ENCODE data around the gene HLA-DOA.

The HLA-DOA gene

DNA sequence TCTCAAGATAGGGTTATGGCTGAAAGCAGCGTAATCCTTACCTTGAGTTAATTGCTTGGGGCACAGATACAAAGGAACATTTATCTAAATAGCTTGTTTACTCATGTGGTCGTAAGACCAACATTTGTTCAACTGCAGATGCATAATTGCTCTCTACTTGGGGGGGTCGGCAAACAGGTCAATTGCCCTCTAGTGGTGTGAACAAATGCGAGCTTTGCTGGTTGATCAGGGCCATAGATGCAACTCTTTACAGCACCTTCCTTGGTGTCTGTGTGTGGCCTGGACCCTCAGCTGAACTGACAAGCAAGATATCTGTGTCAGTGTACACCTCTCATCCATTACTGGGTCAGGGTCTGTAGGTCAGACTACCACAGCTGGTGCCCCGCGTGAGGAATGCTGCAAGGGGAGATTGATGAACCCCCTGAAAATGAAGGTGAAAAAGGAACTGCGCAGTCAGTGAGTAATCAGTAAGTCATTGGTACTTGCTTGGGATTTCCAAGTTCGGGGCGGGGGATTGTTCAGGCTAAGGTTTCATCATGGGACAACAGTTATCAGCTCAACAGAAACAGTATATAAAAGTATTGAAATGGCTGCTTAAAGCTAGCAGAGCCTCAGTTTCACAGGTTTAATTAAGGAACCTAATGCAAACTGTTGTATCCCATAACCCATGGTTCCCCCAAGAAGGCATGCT lies 40.1 kb upstream of the HLA-DOA start:
- Histone ChIP-seq H3K36me3 (no peaks in the 10 kb centered on the region), H3K27ac (no peak overlapping the region), H3K4me3 (no peak overlapping the region), H3K4me1 (no peaks in the 10 kb centered on the region), H3K9me3 (no peaks in the 10 kb centered on the region), H3K27me3 (peaks cover 0 to 24% of the 10 kb centered on the region in 2 donors)
- TF ChIP-seq, protein P1, sequence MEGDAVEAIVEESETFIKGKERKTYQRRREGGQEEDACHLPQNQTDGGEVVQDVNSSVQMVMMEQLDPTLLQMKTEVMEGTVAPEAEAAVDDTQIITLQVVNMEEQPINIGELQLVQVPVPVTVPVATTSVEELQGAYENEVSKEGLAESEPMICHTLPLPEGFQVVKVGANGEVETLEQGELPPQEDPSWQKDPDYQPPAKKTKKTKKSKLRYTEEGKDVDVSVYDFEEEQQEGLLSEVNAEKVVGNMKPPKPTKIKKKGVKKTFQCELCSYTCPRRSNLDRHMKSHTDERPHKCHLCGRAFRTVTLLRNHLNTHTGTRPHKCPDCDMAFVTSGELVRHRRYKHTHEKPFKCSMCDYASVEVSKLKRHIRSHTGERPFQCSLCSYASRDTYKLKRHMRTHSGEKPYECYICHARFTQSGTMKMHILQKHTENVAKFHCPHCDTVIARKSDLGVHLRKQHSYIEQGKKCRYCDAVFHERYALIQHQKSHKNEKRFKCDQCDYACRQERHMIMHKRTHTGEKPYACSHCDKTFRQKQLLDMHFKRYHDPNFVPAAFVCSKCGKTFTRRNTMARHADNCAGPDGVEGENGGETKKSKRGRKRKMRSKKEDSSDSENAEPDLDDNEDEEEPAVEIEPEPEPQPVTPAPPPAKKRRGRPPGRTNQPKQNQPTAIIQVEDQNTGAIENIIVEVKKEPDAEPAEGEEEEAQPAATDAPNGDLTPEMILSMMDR (IDR thresholded peaks at IDR 0.05) = no peak
- intact Hi-C loops (cut with DNase I; ENCODE audit: low total_unique reads) = no loop called here
- no peak for DNase-seq

DNA sequence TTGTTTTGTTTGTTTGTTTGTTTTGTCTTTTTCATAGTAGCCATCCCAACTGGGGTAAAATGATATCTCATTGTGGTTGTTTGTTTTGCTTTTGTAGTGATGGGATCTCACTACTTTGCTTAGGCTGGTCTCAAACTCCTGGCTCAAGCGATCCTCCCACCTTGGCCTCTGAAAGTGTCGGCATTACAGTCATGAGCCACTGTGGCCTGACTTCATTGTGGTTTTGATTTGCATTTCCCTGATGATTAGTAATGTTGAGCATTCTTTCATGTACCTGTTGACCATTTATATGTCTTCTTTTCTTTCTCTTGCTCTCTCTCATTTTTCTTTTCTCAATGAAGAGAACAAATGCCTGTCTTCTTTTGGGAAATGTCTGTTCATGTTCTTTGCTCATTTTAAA lies 30.8 kb upstream of the HLA-DOA start:
- H3K27ac ChIP-seq = no peak overlapping the region
- TF ChIP-seq, protein P1 (IDR thresholded peaks at IDR 0.05) = no peak
- no peaks in the 10 kb centered on the region for H3K4me1 ChIP-seq
- peaks cover 0 to 8% of the 10 kb centered on the region in 2 donors for H3K27me3 ChIP-seq
- peaks cover 0 to 2% (median 0%) of the 10 kb centered on the region in 3 donors for H3K9me3 ChIP-seq
- H3K4me3 ChIP-seq = no peak overlapping the region
- intact Hi-C loops (cut with DNase I; ENCODE audit: low total_unique reads) = no loop called here
- H3K36me3 ChIP-seq = no peaks in the 10 kb centered on the region
- DNase-seq = no peak

DNA sequence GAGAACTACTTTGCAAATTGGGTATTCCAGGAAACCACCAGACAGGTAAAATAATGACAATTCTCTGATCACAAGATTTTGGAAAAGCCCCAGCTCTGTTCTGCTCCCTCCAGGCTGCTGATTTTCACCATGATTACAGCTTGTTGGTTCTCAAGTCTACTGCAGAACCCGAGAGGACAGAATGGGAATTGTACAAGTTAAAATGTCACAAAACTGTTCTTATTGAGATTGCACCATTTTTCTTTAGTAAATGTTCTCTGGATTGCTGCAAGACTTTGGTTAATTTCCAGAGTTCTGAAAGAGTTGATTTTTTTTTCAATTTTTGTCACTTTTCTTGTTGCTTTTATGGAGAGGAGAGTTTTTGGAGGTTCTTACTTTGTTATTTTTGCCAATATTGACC lies 27.1 kb upstream of the HLA-DOA start:
- Histone ChIP-seq H3K4me3 (no peak overlapping the region), H3K9me3 (peaks cover 0 to 8% (median 6%) of the 10 kb centered on the region in 3 donors), H3K4me1 (no peaks in the 10 kb centered on the region), H3K27ac (no peak overlapping the region), H3K36me3 (no peaks in the 10 kb centered on the region), H3K27me3 (peaks cover 0 to 19% of the 10 kb centered on the region in 2 donors)
- TF ChIP-seq, protein P1 (IDR thresholded peaks at IDR 0.05) = no peak
- no peak for DNase-seq
- intact Hi-C loops (cut with DNase I; ENCODE audit: low total_unique reads) = no loop called here

DNA sequence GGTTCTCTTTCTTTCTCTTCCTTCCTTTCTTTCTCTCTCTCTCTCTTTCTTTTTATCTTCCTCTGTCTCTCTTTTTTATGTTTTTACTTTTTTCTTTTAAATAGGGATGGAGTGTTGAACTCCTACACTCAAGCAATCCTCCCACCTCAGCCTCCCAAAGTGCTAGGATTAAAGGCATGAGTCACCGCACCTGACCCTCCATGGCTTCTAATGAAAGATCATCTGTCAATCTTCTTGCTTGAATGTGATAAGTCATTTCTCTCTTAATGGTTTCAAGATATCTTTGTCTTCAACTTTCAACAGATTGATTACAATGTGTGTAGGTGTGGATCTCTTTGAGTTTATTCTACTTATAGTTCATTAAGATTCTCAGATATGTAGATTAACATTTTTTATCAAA lies 25.2 kb upstream of the HLA-DOA start:
- H3K36me3 ChIP-seq = no peaks in the 10 kb centered on the region
- peaks cover 0 to 21% of the 10 kb centered on the region in 2 donors for H3K27me3 ChIP-seq
- peaks cover 0 to 8% (median 6%) of the 10 kb centered on the region in 3 donors for H3K9me3 ChIP-seq
- no peaks in the 10 kb centered on the region for H3K4me1 ChIP-seq
- DNase-seq = no peak
- intact Hi-C loops (cut with DNase I; ENCODE audit: low total_unique reads) = no loop called here
- no peak overlapping the region for H3K27ac ChIP-seq
- H3K4me3 ChIP-seq = no peak overlapping the region
- TF ChIP-seq, protein P1 (IDR thresholded peaks at IDR 0.05) = no peak

DNA sequence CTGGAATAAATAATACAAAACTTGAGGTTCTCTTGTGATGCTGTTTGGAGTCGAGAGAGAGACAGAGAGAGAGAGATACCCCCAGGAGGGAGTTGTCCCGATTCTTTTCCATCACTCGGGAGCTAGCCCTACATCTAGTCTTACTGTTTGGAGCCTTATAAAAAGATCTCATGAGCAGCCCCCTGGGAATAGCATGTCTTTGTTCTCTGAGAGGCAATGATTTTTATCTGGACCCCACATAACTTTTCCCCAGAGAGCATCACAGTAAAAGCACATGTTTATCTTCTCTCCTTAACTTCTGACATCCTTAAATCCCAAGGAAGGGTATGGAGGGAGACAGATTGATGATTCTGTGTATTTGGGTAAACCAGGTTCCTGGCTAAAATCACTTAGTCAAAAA lies 20.9 kb upstream of the HLA-DOA start:
- H3K36me3 ChIP-seq = no peaks in the 10 kb centered on the region
- H3K4me1 ChIP-seq = no peaks in the 10 kb centered on the region
- TF ChIP-seq, protein P1 (IDR thresholded peaks at IDR 0.05) = no peak
- intact Hi-C loops (cut with DNase I; ENCODE audit: low total_unique reads) = no loop called here
- peaks cover 0 to 8% (median 5%) of the 10 kb centered on the region in 3 donors for H3K9me3 ChIP-seq
- no peak for DNase-seq
- peaks cover 0 to 13% of the 10 kb centered on the region in 2 donors for H3K27me3 ChIP-seq
- peak overlapping the region in 1 of 2 donors; percentile 33 for H3K27ac ChIP-seq
- H3K4me3 ChIP-seq = no peak overlapping the region

Measured in tibial artery (tissue), 4 donors.